ENCODE measurements around the gene PITX2. TPM values are rescaled to one million over a fixed set of nuclear protein-coding genes. Genes with fewer than 3 reads are reported as not detected.

PITX2 gene
- total RNA-seq, 4 donors from 2014 or later: 0.34 to 1.1 (median 0.48) TPM

- no peak overlapping the region for H3K4me3 ChIP-seq (ENCODE audit: low read depth, poor library complexity, severe bottlenecking)
- no peak for TF ChIP-seq POLR2A (IDR thresholded peaks at IDR 0.05)
- no peak for TF ChIP-seq CTCF (IDR thresholded peaks at IDR 0.05)
- DNase-seq (ENCODE audit: low spot score in 2 of 2): no peak
- intact Hi-C loops (cut with DNase I; ENCODE audit: low total_unique reads): no loop called here
These were observed 25.3 kb downstream of the PITX2 start for GRCh38 chr4:110597582-110597981.

- WGBS, 2 donors: 90 to 91% methylated on average over 2 of the region's 2 CpGs
- intact Hi-C loops (cut with DNase I; ENCODE audit: low total_unique reads): no loop called here
- H3K4me3 ChIP-seq (ENCODE audit: low read depth, poor library complexity, severe bottlenecking): no peak overlapping the region
- TF ChIP-seq POLR2A (IDR thresholded peaks at IDR 0.05) (no peak), CTCF (IDR thresholded peaks at IDR 0.05) (no peak)
- DNase-seq (ENCODE audit: low spot score in 2 of 2): no peak
These were observed 26.4 kb downstream of the PITX2 start for GRCh38 chr4:110596431-110596830.

- TF ChIP-seq POLR2A (IDR thresholded peaks at IDR 0.05) (no peak), CTCF (IDR thresholded peaks at IDR 0.05) (no peak)
- no peak for DNase-seq (ENCODE audit: low spot score in 2 of 2)
- 79 to 81% methylated on average over 1 of the region's 1 CpG for WGBS, 2 donors
- intact Hi-C loops (cut with DNase I; ENCODE audit: low total_unique reads): no loop called here
- no peak overlapping the region for H3K4me3 ChIP-seq (ENCODE audit: low read depth, poor library complexity, severe bottlenecking)
These were observed 27.3 kb downstream of the PITX2 start for GRCh38 chr4:110595583-110595982.

- intact Hi-C loops (cut with DNase I; ENCODE audit: low total_unique reads): no loop called here
- no peak overlapping the region for H3K4me3 ChIP-seq (ENCODE audit: low read depth, poor library complexity, severe bottlenecking)
These were observed 33.6 kb downstream of the PITX2 start for GRCh38 chr4:110589297-110589696.

GRCh38 chr4:110587666-110588285 is 35.1 kb downstream of the PITX2 start:
- DNase-seq (ENCODE audit: low spot score in 2 of 2): no peak
- TF ChIP-seq POLR2A (IDR thresholded peaks at IDR 0.05) (no peak), CTCF (IDR thresholded peaks at IDR 0.05) (no peak)
- WGBS, 2 donors: 92% methylated on average over 35 to 36 of the region's 36 CpGs
- no peak overlapping the region for H3K4me3 ChIP-seq (ENCODE audit: low read depth, poor library complexity, severe bottlenecking)
- intact Hi-C loops (cut with DNase I; ENCODE audit: low total_unique reads): no loop called here

More at GRCh38 chr4:110589297-110589696, 33.6 kb downstream of the PITX2 start:
- TF ChIP-seq POLR2A (IDR thresholded peaks at IDR 0.05): no peak
- no peak for TF ChIP-seq CTCF (IDR thresholded peaks at IDR 0.05)
- DNase-seq (ENCODE audit: low spot score in 2 of 2): no peak

Data from lower leg skin (tissue), 4 donors.